Muscle layer of colon (tissue), 2 donors: ENCODE results near the gene RS1.

Experiments used
- H3K27ac ChIP-seq: one replicate; pipeline ENCODE4 v1.7.0; 2013; ENCODE audit warnings: low read depth, mild to moderate bottlenecking, low read length, moderate library complexity
- H3K27me3 ChIP-seq, 2 donors: one replicate each; pipeline ENCODE4 v1.7.0; 2013; ENCODE audit warnings: low read length in 2 of 2, mild to moderate bottlenecking in 2 of 2; ENCODE audit not compliant: insufficient read depth in 2 of 2, control insufficient read depth in 1 of 2
- H3K36me3 ChIP-seq: one replicate; pipeline ENCODE4 v1.7.0; 2013; ENCODE audit warnings: mild to moderate bottlenecking, low read length; ENCODE audit not compliant: insufficient read depth
- H3K4me1 ChIP-seq: one replicate; pipeline ENCODE4 v1.7.0; 2013; ENCODE audit warnings: mild to moderate bottlenecking, low read length; ENCODE audit not compliant: insufficient read depth
- H3K4me3 ChIP-seq, 2 donors: one replicate each; pipeline ENCODE4 v1.7.0; 2013; ENCODE audit warnings: low read length in 2 of 2, low read depth in 1 of 2, mild to moderate bottlenecking in 1 of 2, moderate library complexity in 1 of 2
- H3K9ac ChIP-seq: one replicate; pipeline ENCODE4 v1.7.0; 2013; ENCODE audit warnings: low read length
- H3K9me3 ChIP-seq: one replicate; pipeline ENCODE4 v1.7.0; 2013; ENCODE audit warnings: mild to moderate bottlenecking, low read length
- donor health status: abdominal sarcoma.
- donor health status: Adenocarcinoma of cecum.

RS1 gene

GRCh38 chrX:18664947-18665346, 7.0 kb downstream of the RS1 start:
- Histone ChIP-seq H3K27me3 (no peaks in the 10 kb centered on the region), H3K4me3 (no peak overlapping the region), H3K36me3 (no peaks in the 10 kb centered on the region), H3K9me3 (no peaks in the 10 kb centered on the region), H3K9ac (no peak overlapping the region), H3K4me1 (no peaks in the 10 kb centered on the region), H3K27ac (no peak overlapping the region)

GRCh38 chrX:18661273-18661672, 10.6 kb downstream of the RS1 start:
- H3K9me3 ChIP-seq: no peaks in the 10 kb centered on the region
- no peaks in the 10 kb centered on the region for H3K36me3 ChIP-seq
- H3K4me3 ChIP-seq: no peak overlapping the region
- no peak overlapping the region for H3K9ac ChIP-seq
- H3K27me3 ChIP-seq: no peaks in the 10 kb centered on the region
- H3K27ac ChIP-seq: no peak overlapping the region
- H3K4me1 ChIP-seq: no peaks in the 10 kb centered on the region

- no peaks in the 10 kb centered on the region for H3K9me3 ChIP-seq
These were observed 16.8 kb downstream of the RS1 start for GRCh38 chrX:18654875-18655836.

GRCh38 chrX:18652636-18653035, 19.3 kb downstream of the RS1 start:
- Histone ChIP-seq H3K27ac (no peak overlapping the region), H3K36me3 (no peaks in the 10 kb centered on the region), H3K9ac (no peak overlapping the region), H3K9me3 (no peaks in the 10 kb centered on the region), H3K4me3 (no peak overlapping the region), H3K4me1 (no peaks in the 10 kb centered on the region), H3K27me3 (no peaks in the 10 kb centered on the region)

More at GRCh38 chrX:18654875-18655836, 16.8 kb downstream of the RS1 start:
- no peaks in the 10 kb centered on the region for H3K27me3 ChIP-seq
- H3K4me3 ChIP-seq: no peak overlapping the region
- H3K9ac ChIP-seq: no peak overlapping the region
- H3K36me3 ChIP-seq: no peaks in the 10 kb centered on the region
- H3K4me1 ChIP-seq: no peaks in the 10 kb centered on the region
- H3K27ac ChIP-seq: no peak overlapping the region

GRCh38 chrX:18650662-18651061, 21.2 kb downstream of the RS1 start:
- Histone ChIP-seq H3K27me3 (no peaks in the 10 kb centered on the region), H3K9me3 (no peaks in the 10 kb centered on the region), H3K4me1 (no peaks in the 10 kb centered on the region), H3K36me3 (no peaks in the 10 kb centered on the region), H3K9ac (no peak overlapping the region), H3K4me3 (no peak overlapping the region), H3K27ac (no peak overlapping the region)

- H3K27ac ChIP-seq: no peak overlapping the region
- H3K9me3 ChIP-seq: no peaks in the 10 kb centered on the region
- no peaks in the 10 kb centered on the region for H3K36me3 ChIP-seq
- no peak overlapping the region for H3K4me3 ChIP-seq
- no peak overlapping the region for H3K9ac ChIP-seq
- no peaks in the 10 kb centered on the region for H3K27me3 ChIP-seq
- H3K4me1 ChIP-seq: no peaks in the 10 kb centered on the region
These were observed 22.4 kb downstream of the RS1 start for GRCh38 chrX:18649498-18649951.

- no peaks in the 10 kb centered on the region for H3K27me3 ChIP-seq
- no peak overlapping the region for H3K9ac ChIP-seq
- no peak overlapping the region for H3K27ac ChIP-seq
- H3K9me3 ChIP-seq: no peaks in the 10 kb centered on the region
- H3K4me1 ChIP-seq: no peaks in the 10 kb centered on the region
- H3K4me3 ChIP-seq: no peak overlapping the region
- no peaks in the 10 kb centered on the region for H3K36me3 ChIP-seq
These were observed 24.3 kb downstream of the RS1 start for GRCh38 chrX:18647621-18648020.

GRCh38 chrX:18643853-18644252, 28.1 kb downstream of the RS1 start:
- no peaks in the 10 kb centered on the region for H3K27me3 ChIP-seq
- no peak overlapping the region for H3K4me3 ChIP-seq
- H3K4me1 ChIP-seq: no peaks in the 10 kb centered on the region
- H3K9me3 ChIP-seq: no peaks in the 10 kb centered on the region
- H3K9ac ChIP-seq: no peak overlapping the region
- no peaks in the 10 kb centered on the region for H3K36me3 ChIP-seq
- H3K27ac ChIP-seq: no peak overlapping the region

GRCh38 chrX:18643243-18643642, 28.7 kb downstream of the RS1 start:
- H3K27me3 ChIP-seq: no peaks in the 10 kb centered on the region
- H3K9me3 ChIP-seq: no peaks in the 10 kb centered on the region
- no peak overlapping the region for H3K27ac ChIP-seq
- no peak overlapping the region for H3K4me3 ChIP-seq
- H3K9ac ChIP-seq: no peak overlapping the region
- no peaks in the 10 kb centered on the region for H3K36me3 ChIP-seq
- H3K4me1 ChIP-seq: no peaks in the 10 kb centered on the region

GRCh38 chrX:18640686-18641085, 31.2 kb downstream of the RS1 start:
- H3K4me3 ChIP-seq: no peak overlapping the region
- H3K9me3 ChIP-seq: no peaks in the 10 kb centered on the region
- H3K4me1 ChIP-seq: no peaks in the 10 kb centered on the region
- H3K27ac ChIP-seq: no peak overlapping the region
- H3K36me3 ChIP-seq: no peaks in the 10 kb centered on the region
- H3K27me3 ChIP-seq: no peaks in the 10 kb centered on the region
- H3K9ac ChIP-seq: no peak overlapping the region

GRCh38 chrX:18639280-18639679, 32.6 kb downstream of the RS1 start:
- Histone ChIP-seq H3K4me1 (no peaks in the 10 kb centered on the region), H3K27ac (no peak overlapping the region), H3K9me3 (no peaks in the 10 kb centered on the region), H3K36me3 (no peaks in the 10 kb centered on the region), H3K9ac (no peak overlapping the region), H3K27me3 (no peaks in the 10 kb centered on the region), H3K4me3 (no peak overlapping the region)

- Histone ChIP-seq H3K9ac (no peak overlapping the region), H3K36me3 (no peaks in the 10 kb centered on the region), H3K4me1 (no peaks in the 10 kb centered on the region), H3K27me3 (no peaks in the 10 kb centered on the region), H3K4me3 (no peak overlapping the region), H3K9me3 (no peaks in the 10 kb centered on the region), H3K27ac (no peak overlapping the region)
These were observed 33.5 kb downstream of the RS1 start for GRCh38 chrX:18638398-18638797.
